ENCODE results near the gene GPR160.

GRCh38 chr3:170128977-170129431, 91.2 kb downstream of the GPR160 start:
- TF ChIP-seq GATA3 (IDR thresholded peaks at IDR 0.05; ENCODE audit: low read depth, low read length): no peak
- no peak for TF ChIP-seq GATA2 (IDR thresholded peaks at IDR 0.05; ENCODE audit: low read depth, low read length)

Data from SH-SY5Y (cell line).